Motor neuron (in vitro differentiated cells): ENCODE measurements around the gene OR6S1. TPM values are rescaled to one million over a fixed set of nuclear protein-coding genes. Genes with fewer than 3 reads are reported as not detected.
"Not testable (repeated sequence)": the region's sequence is repeated elsewhere in the genome, so short reads cannot be mapped to it uniquely, and the experiment has no call there.

Experiments used
- ATAC-seq, 8 experiments: fragments of 200-7000 bp; cut with Tn5 transposase; replicated peaks in 6 of 8; 2 replicates each; pipeline ENCODE4 v1.8.0; 2021; ENCODE audit warnings: mild to moderate bottlenecking in 8 of 8, moderate library complexity in 8 of 8
- H3K27ac ChIP-seq, 2 donors: fragments of 250-450 bp; sonication (Bioruptor Pico); 2 replicates each; pipeline ENCODE4 v1.9.0; 2021; ENCODE audit warnings: antibody characterized with exemption in 2 of 2, mild to moderate bottlenecking in 2 of 2, moderate library complexity in 1 of 2
- H3K4me1 ChIP-seq, 2 donors: fragments of 250-450 bp; sonication (Bioruptor Pico); replicated peaks in 1 of 2; 2 replicates each; pipeline ENCODE4 v1.6.1; 2021; ENCODE audit warnings: antibody characterized with exemption in 2 of 2, mild to moderate bottlenecking in 2 of 2, moderate library complexity in 1 of 2
- H3K4me3 ChIP-seq, 5 donors: fragments of 250-450 bp; sonication (Bioruptor Pico); 2 replicates each; pipeline ENCODE4 v1.9.0; 2021; ENCODE audit warnings: antibody characterized with exemption in 5 of 5, mild to moderate bottlenecking in 5 of 5, moderate library complexity in 4 of 5
- WGBS, 10 experiments: fragments of 450-650 bp; shearing (Covaris generic); methylation state at CpG; one replicate each; pipeline ENCODE4 v1.0.0; 2022; 5-methylcytosine and 5-hydroxymethylcytosine counted together
- in situ Hi-C, 9 experiments: fragments of 400-800 bp; cut with MboI; loops; one replicate each; pipeline ENCODE4 v1.15.0; 2021; ENCODE audit warnings: low sequenced_read_pairs in 9 of 9, low pct_unique_long_range_greater_than_20kb in 2 of 9; ENCODE audit not compliant: unreplicated experiment in 9 of 9
- total RNA-seq, 8 experiments: library from RNA; unstranded; fragments of 300-600 nt; gene quantifications; 2 replicates each; pipeline versions ENCODE4 v1.2.3 to v1.2.4, GENCODE V29; 2022

The OR6S1 gene
- total RNA-seq, 8 experiments from 2014 or later: 0.28 TPM; not detected in 7

DNA sequence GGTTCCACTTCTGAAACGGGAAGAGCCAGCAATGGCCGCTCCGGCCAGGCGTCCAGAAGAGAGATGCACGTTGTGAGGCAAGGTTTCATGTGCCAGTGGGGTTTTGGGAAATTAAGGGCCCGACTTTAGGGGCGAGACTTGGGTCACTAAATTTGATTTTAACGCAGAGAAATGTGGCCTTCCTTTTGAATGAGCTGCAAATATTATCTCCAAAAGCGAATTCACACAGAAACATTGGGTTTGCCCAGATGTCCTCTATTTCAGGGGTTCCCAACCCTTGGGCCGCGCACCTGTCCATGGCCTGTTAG is 40.6 kb upstream of the OR6S1 start:
- WGBS, 10 experiments: 0 to 10% (median 0%) methylated on average over 1 to 4 of the region's 11 CpGs; no CpG with 5 or more reads in 4 of the 10 experiments
- Histone ChIP-seq H3K27ac (peak overlapping the region; percentile 97 to 98), H3K4me1 (peaks cover 0 to 2% of the 10 kb centered on the region in 2 donors), H3K4me3 (peak overlapping the region; percentile 70 to 96 (median 85))
- in situ Hi-C loops: loop anchor here in 2 of 9 experiments (25.0 kb wide), 1 partner anchor 345 kb away; the partner anchor contains the start of genes CCNB1IP1 (in 2 of the 2) and PARP2 (in 2 of the 2)
- ATAC-seq: no peak

DNA sequence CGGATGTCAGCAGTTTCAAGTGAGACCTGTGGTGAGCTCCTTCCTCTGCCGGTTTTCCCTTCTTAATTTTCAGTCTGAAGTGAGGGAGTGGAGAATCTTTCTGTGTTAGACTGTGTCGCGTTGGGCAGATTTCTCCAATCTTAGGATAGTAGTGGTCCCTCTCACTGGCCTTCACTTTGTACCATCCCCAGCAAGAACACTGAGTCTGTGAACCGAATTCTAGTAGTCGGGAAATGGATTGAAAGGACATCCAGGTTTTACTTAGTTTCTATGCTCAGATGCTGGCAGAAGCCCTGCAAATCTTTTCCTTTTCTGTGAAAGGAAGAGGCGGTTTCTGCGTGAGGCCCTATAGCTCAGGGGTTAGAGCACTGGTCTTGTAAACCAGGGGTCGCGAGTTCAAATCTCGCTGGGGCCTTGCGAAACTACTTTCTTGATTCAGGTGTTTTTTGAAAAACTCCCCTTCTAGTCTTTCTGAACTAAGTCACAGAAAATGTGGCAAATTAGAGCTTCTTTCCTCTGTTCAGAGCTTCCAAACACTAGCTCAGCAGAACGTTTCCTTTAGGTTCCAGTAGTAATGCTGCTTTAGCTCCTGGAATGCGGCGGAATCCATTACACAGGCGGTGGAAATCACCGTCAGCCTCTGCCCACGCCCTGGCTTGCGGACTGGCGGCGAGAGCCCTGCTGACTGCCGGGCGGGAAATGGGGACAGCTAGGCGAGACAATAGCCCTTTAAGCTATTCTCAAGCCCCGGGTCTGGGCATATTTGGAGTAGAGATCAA is 40.0 kb upstream of the OR6S1 start:
- in situ Hi-C loops: loop anchor here in 2 of 9 experiments (25.0 kb wide), 1 partner anchor 344 kb away; the partner anchor contains the start of genes CCNB1IP1 (in 2 of the 2) and PARP2 (in 2 of the 2)
- peak overlapping the region; percentile 70 to 96 (median 85) for H3K4me3 ChIP-seq
- 0 to 6% (median 0%) methylated on average over 1 to 17 of the region's 25 CpGs; no CpG with 5 or more reads in 1 of the 10 experiments for WGBS, 10 experiments

DNA sequence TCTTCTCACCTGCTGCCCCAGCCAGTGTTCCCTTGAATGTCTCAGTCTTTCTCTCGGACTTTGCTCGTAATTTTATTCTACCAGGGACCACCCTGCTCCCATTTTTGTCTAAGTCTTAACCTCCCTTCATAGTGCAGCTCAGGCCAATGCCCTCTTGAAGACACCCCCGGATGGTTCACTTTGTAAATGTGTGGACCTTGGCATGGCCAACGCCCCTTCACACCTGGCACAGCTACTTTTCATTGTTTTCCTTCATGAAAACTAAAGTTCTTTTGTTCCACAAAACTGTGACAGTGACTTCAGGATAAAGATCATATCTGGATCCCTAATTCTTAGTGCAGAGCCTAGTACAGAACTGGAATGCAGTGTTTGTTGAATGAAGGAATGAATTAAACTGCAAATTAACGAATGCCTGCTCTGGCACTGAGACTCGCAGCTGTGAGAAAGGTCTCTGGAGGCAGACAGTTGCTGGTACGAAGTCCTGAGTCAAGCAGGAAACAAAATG is 39.4 kb upstream of the OR6S1 start:
- Histone ChIP-seq H3K4me1 (peaks cover 0 to 2% of the 10 kb centered on the region in 2 donors), H3K27ac (no peak overlapping the region), H3K4me3 (peak overlapping the region; percentile 70 to 96 (median 85))
- 0 to 67% (median 20%) methylated on average over 2 to 7 of the region's 7 CpGs; no CpG with 5 or more reads in 1 of the 10 experiments for WGBS, 10 experiments
- in situ Hi-C loops: loop anchor here in 2 of 9 experiments (25.0 kb wide), 1 partner anchor 344 kb away; the partner anchor contains the start of genes CCNB1IP1 (in 2 of the 2) and PARP2 (in 2 of the 2)
- ATAC-seq: peak in 1 of 8 experiments; percentile 2

More for the DNA sequence above, 40.0 kb upstream of the OR6S1 start:
- ATAC-seq: peak; percentile 4 to 16 (median 10)
- peak overlapping the region; percentile 97 to 98 for H3K27ac ChIP-seq
- H3K4me1 ChIP-seq: peaks cover 0 to 2% of the 10 kb centered on the region in 2 donors

DNA sequence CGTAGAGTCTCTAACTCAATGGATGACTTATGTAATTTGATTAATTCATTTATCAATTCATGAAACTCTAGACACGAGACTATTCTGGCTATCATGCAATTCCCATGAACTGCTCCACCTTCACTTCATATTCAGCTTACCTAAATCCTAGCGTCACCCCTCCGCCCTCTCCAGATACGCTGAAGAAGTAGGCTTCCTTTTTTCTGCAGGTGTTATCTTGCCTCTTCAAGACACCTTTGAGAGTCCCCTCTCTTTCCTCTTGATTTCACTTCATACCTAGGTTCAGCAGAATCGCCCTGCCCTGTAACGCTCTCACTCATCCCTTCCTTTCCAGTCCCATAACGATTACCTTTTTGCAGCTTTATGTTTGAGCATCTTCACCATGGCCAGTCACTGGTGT is 38.9 kb upstream of the OR6S1 start:
- 50 to 77% (median 68%) methylated on average over 1 to 8 of the region's 8 CpGs; no CpG with 5 or more reads in 1 of the 10 experiments for WGBS, 10 experiments
- in situ Hi-C loops: loop anchor here in 2 of 9 experiments (25.0 kb wide), 1 partner anchor 343 kb away; the partner anchor contains the start of genes CCNB1IP1 (in 2 of the 2) and PARP2 (in 2 of the 2)
- peak overlapping the region; percentile 70 to 96 (median 85) for H3K4me3 ChIP-seq
- no peak for ATAC-seq
- H3K27ac ChIP-seq: no peak overlapping the region
- H3K4me1 ChIP-seq: peaks cover 0 to 2% of the 10 kb centered on the region in 2 donors

DNA sequence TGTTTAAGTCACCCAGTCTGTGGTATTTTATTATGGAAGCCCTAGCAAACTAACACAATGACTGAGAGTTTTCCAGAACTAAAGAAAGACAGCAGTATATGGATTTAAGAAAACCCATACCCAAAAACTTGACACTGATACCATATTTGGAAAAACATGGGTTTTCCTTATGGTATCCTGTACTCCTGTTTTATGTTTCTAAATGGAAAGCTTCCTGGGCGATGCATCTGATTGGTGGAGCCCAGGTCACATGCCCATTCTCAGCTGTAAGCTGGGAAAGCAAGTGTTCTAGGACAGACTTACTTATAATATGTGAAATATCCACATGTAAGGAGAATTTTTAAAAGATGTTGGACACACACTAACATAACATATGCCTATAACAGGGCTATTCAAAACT is 38.4 kb upstream of the OR6S1 start:
- in situ Hi-C loops: loop anchor here in 2 of 9 experiments (25.0 kb wide), 1 partner anchor 343 kb away; the partner anchor contains the start of genes CCNB1IP1 (in 2 of the 2) and PARP2 (in 2 of the 2)
- peaks cover 0 to 2% of the 10 kb centered on the region in 2 donors for H3K4me1 ChIP-seq
- 20 to 100% (median 80%) methylated on average over 1 of the region's 1 CpG; no CpG with 5 or more reads in 3 of the 10 experiments for WGBS, 10 experiments
- no peak overlapping the region for H3K27ac ChIP-seq
- no peak for ATAC-seq
- peak overlapping the region in 4 of 5 donors; percentile 70 to 96 (median 84) for H3K4me3 ChIP-seq

DNA sequence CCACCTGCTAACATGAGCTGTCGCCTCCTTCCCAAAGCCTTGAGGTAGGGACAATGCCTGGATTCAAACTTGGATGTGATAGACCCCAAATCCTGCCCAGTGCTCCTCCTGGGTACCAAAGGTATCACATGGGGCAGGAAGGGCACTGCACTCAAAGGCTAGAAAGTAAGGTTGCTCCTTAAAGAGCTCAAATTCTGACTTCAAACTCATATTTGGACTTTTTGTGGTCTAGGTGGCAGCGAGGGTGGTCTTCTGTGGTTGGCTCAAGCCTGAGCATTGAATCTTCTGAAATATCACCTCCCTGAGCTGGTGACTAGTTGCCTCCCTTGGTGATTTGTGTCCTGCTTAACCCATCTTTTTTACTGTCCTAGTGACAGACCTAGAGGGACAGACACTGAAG is 34.6 kb upstream of the OR6S1 start:
- H3K4me3 ChIP-seq: no peak overlapping the region
- H3K4me1 ChIP-seq: peaks cover 0 to 2% of the 10 kb centered on the region in 2 donors
- ATAC-seq: no peak
- 0 to 100% (median 57%) methylated on average over 1 to 2 of the region's 2 CpGs; no CpG with 5 or more reads in 5 of the 10 experiments for WGBS, 10 experiments
- no peak overlapping the region for H3K27ac ChIP-seq
- in situ Hi-C loops: loop anchor here in 2 of 9 experiments (25.0 kb wide), 1 partner anchor 339 kb away; the partner anchor contains the start of genes CCNB1IP1 (in 2 of the 2) and PARP2 (in 2 of the 2)

DNA sequence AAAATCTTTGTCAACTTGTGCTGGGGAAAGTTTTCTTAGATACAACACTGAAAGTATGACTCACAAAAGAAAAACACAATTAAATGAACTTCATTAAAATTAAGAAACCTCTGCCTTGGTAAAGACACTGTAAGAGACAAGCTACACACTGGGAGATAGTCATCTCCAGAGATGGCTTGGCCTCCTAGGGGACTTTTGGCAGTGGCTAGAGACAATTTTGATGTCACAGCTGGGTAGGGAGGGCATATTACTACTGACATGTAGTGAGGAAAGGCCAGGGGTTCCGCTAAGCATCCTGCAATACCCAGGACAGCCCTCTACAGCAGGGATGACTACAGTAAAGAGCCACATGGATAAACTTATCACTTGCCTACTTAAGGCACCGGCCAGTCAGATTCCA is 34.2 kb upstream of the OR6S1 start:
- 40 to 100% (median 60%) methylated on average over 1 to 2 of the region's 2 CpGs; no CpG with 5 or more reads in 5 of the 10 experiments for WGBS, 10 experiments
- in situ Hi-C loops: loop anchor here in 2 of 9 experiments (25.0 kb wide), 1 partner anchor 338 kb away; the partner anchor contains the start of genes CCNB1IP1 (in 2 of the 2) and PARP2 (in 2 of the 2)
- ATAC-seq: no peak

DNA sequence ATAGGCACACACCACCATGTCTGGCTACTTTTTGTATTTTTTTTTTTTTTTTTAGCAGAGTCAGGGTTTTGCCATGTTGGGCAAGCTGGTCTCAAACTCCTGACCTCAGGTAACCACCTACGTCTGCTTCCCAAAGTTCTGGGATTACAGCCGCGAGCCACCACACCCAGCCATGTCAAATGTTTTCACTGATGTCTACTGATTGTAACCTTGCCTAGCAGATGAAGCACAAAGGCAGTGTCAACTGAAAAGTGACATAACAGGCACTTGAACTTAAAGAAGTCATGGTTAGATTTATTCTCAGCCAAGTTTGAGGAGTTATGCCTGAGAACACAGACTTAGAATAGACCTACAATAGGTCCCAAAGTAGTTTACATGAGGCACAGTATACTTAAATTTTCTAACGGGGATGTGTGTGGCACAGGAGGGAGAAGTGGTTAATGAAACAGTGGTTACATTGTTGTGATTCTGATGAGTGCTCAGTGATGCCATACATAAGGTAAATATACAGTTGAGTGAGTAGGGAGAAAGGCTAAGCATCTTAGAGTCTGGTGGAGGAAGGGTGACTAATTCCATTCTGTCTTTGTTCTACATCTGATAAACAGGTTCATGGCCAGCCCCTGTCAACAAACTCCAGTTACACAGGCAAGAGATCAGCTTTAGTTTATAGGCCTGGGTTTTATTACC is 30.2 kb upstream of the OR6S1 start:
- H3K4me1 ChIP-seq: no peaks in the 10 kb centered on the region
- H3K27ac ChIP-seq: no peak overlapping the region
- no peak overlapping the region for H3K4me3 ChIP-seq
- in situ Hi-C loops: no loop called here
- no peak for ATAC-seq
- WGBS, 10 experiments: 0 to 100% (median 86%) methylated on average over 1 to 4 of the region's 4 CpGs; no CpG with 5 or more reads in 3 of the 10 experiments

More for the DNA sequence above, 34.2 kb upstream of the OR6S1 start:
- no peak overlapping the region for H3K4me3 ChIP-seq
- H3K4me1 ChIP-seq: peaks cover 0 to 1% of the 10 kb centered on the region in 2 donors
- H3K27ac ChIP-seq: no peak overlapping the region

DNA sequence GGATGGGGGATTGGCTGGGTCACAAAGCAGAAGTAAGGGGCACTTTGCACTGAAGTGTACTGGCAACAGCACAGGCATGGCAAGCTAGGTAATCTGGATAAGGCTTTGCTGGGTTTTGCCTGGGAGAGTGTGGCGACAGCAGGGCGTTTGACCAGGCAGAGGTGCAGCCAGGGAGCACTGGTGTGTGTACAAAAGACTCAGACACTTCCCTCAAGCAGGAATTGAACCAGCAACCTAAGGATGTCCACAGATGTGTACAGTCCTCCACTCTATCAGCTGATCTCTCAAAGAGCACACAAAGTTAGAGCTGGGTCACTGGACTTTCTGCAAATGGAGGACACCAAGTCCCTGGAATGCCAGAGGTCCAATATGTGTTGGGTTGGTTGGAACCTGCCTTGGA is 27.5 kb upstream of the OR6S1 start:
- 8 to 83% methylated on average over 1 to 2 of the region's 2 CpGs; no CpG with 5 or more reads in 8 of the 10 experiments for WGBS, 10 experiments
- H3K4me3 ChIP-seq: no peak overlapping the region
- peak in 1 of 8 experiments; percentile 37 for ATAC-seq
- H3K4me1 ChIP-seq: no peaks in the 10 kb centered on the region
- in situ Hi-C loops: no loop called here
- no peak overlapping the region for H3K27ac ChIP-seq

DNA sequence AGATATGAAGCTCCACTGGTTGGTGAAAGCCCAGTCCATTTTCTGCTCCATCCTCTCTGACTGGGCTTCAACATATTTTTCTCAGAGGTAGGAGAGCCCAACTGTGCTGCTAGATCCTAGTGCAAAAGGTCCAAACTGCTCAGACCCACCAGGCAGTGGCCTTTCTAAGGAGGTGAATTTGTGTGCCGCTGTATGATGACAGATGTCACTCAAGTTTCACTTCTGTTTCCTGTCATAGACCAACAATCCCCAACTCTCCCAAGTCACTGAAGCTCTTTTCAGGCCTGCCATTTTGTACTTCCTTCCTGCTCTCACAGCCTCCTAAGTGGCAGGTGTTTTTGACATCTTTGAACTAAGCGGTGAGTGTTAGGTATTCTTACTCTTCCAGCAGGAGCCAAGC is 26.5 kb upstream of the OR6S1 start:
- 0 to 100% (median 89%) methylated on average over 1 to 2 of the region's 2 CpGs; no CpG with 5 or more reads in 3 of the 10 experiments for WGBS, 10 experiments
- no peak for ATAC-seq
- in situ Hi-C loops: no loop called here
- no peak overlapping the region for H3K27ac ChIP-seq
- no peaks in the 10 kb centered on the region for H3K4me1 ChIP-seq
- H3K4me3 ChIP-seq: no peak overlapping the region

DNA sequence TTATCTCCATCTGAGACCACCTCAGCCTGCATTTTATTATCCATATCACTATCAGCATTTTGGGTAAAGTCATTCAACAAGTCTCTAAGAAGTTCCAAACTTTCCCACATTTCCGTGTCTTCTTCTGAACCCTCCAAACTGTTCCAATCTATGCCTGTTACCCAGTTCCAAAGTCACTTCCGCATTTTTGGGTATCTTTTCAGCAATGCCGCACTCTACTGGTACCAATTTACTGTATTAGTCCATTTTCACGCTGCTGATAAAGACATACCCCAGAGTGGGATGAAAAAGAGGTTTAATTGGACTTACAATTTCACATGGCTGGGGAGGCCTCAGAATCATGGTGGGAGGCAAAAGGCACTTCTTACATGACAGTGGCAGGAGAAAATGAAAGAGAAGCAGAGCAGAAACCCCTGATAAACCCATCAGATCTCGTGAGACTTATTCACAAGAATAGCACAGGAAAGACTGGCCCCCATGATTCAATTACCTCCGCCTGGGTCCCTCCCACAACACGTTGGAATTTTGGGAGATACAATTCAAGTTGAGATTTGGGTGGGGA is 25.0 kb upstream of the OR6S1 start:
- in situ Hi-C loops, H3K27ac ChIP-seq, H3K4me1 ChIP-seq, H3K4me3 ChIP-seq, ATAC-seq: not testable (repeated sequence)
- 10 to 70% (median 62%) methylated on average over 2 to 7 of the region's 7 CpGs; no CpG with 5 or more reads in 1 of the 10 experiments for WGBS, 10 experiments
